Fibroblast of skin of left biceps (primary cell): ENCODE results near the gene WEE1.
"Not testable (repeated sequence)": the region's sequence is repeated elsewhere in the genome, so short reads cannot be mapped to it uniquely, and the experiment has no call there.

Source experiments
- DNase-seq, 2 experiments: peaks; one replicate each; pipeline ENCODE4 v3.0.0-alpha.2; 2013; ENCODE audit warnings: low read depth in 2 of 2

WEE1 gene

GRCh38 chr11:9573052-9573774 lies at the start of gene WEE1:
Gene WEE1 (plus strand): TSS chr11:9573670. CDS start chr11:9573934, 264 bp downstream.
- DNase-seq, result peak; percentile 97 to 98

- no peak for DNase-seq
Observed at GRCh38 chr11:9524001-9524400, 49.5 kb upstream of the WEE1 start.

- DNase-seq, result no peak
Observed at GRCh38 chr11:9525116-9525515, 48.4 kb upstream of the WEE1 start.

- DNase-seq, result peak; percentile 76 to 79
Observed at GRCh38 chr11:9527481-9528135, 45.9 kb upstream of the WEE1 start.

GRCh38 chr11:9528136-9528501 lies 45.4 kb upstream of the WEE1 start:
- DNase-seq, result no peak

GRCh38 chr11:9528573-9529333 lies 44.7 kb upstream of the WEE1 start:
- DNase-seq, result no peak

- DNase-seq, result no peak
Observed at GRCh38 chr11:9529334-9529650, 44.2 kb upstream of the WEE1 start.

GRCh38 chr11:9530020-9530621 lies 43.3 kb upstream of the WEE1 start:
- DNase-seq, result no peak

- no peak for DNase-seq
Observed at GRCh38 chr11:9530901-9531625, 42.4 kb upstream of the WEE1 start.

GRCh38 chr11:9533058-9533457 lies 40.4 kb upstream of the WEE1 start:
- no peak for DNase-seq

- DNase-seq, result no peak
Observed at GRCh38 chr11:9533736-9534473, 39.6 kb upstream of the WEE1 start.

GRCh38 chr11:9535189-9535781 lies 38.2 kb upstream of the WEE1 start:
- DNase-seq, result no peak

GRCh38 chr11:9538548-9538947 lies 34.9 kb upstream of the WEE1 start:
- no peak for DNase-seq

- not testable (repeated sequence) for DNase-seq
Observed at GRCh38 chr11:9549216-9549615, 24.3 kb upstream of the WEE1 start.

- no peak for DNase-seq
Observed at GRCh38 chr11:9550191-9550628, 23.3 kb upstream of the WEE1 start.

- no peak for DNase-seq
Observed at GRCh38 chr11:9561279-9561982, 12.0 kb upstream of the WEE1 start.

- no peak for DNase-seq
Observed at GRCh38 chr11:9562716-9563115, 10.8 kb upstream of the WEE1 start.

GRCh38 chr11:9563196-9563730 lies 10.2 kb upstream of the WEE1 start:
- no peak for DNase-seq

- DNase-seq, result peak; percentile 99
Observed at GRCh38 chr11:9565822-9566560, 7.5 kb upstream of the WEE1 start.
